ENCODE data around the gene RORC.

Gene RORC

DNA sequence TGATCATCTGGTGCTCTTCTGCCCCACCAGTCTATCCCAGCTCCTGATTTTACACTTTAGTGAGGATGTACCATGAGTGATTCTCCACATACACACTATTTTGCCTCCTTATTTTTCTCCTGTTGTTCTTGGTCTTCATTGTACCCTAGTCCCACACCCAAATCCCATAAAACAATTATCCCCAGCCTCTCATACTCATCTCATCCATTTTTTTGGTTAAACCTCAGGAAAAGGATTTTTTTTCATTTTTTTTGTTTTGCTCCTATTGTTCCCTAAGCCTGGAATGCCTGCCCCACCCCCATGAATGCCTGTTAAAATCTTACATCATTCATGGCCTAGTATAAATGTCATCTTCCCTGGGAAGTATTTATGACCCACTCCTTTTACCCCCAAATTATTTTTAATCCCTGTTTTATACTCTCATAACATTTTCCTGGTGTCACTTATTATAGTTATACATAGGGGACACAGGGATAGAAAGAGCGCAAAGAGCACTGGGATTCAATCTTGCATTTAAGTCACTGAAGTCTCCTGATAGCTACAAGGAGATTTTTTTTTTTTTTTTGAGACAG, 21.5 kb downstream of the RORC start:
- Histone ChIP-seq H3K4me3 (ENCODE audit: low read length) (no peak overlapping the region), H3K27me3 (ENCODE audit: control insufficient read depth, insufficient read depth, low read length) (no peaks in the 10 kb centered on the region), H3K9ac (ENCODE audit: low read length) (no peak overlapping the region), H3K9me3 (ENCODE audit: control insufficient read depth, low read length) (no peaks in the 10 kb centered on the region), H3K36me3 (ENCODE audit: control insufficient read depth, insufficient read depth, low read length) (no peaks in the 10 kb centered on the region), H3K4me1 (ENCODE audit: control insufficient read depth, insufficient read depth, low read length) (no peaks in the 10 kb centered on the region)

- Histone ChIP-seq H3K36me3 (ENCODE audit: control insufficient read depth, insufficient read depth, low read length) (no peaks in the 10 kb centered on the region), H3K9me3 (ENCODE audit: control insufficient read depth, low read length) (no peaks in the 10 kb centered on the region), H3K9ac (ENCODE audit: low read length) (no peak overlapping the region), H3K4me1 (ENCODE audit: control insufficient read depth, insufficient read depth, low read length) (no peaks in the 10 kb centered on the region), H3K27me3 (ENCODE audit: control insufficient read depth, insufficient read depth, low read length) (no peaks in the 10 kb centered on the region), H3K4me3 (ENCODE audit: low read length) (no peak overlapping the region)
Measured at GRCh38 chr1:151809290-151809984, 22.2 kb downstream of the RORC start.

- Histone ChIP-seq H3K36me3 (ENCODE audit: control insufficient read depth, insufficient read depth, low read length) (no peaks in the 10 kb centered on the region), H3K4me3 (ENCODE audit: low read length) (no peak overlapping the region), H3K9ac (ENCODE audit: low read length) (no peak overlapping the region), H3K4me1 (ENCODE audit: control insufficient read depth, insufficient read depth, low read length) (no peaks in the 10 kb centered on the region), H3K27me3 (ENCODE audit: control insufficient read depth, insufficient read depth, low read length) (no peaks in the 10 kb centered on the region), H3K9me3 (ENCODE audit: control insufficient read depth, low read length) (no peaks in the 10 kb centered on the region)
Measured at GRCh38 chr1:151807766-151808165, 23.8 kb downstream of the RORC start.

DNA sequence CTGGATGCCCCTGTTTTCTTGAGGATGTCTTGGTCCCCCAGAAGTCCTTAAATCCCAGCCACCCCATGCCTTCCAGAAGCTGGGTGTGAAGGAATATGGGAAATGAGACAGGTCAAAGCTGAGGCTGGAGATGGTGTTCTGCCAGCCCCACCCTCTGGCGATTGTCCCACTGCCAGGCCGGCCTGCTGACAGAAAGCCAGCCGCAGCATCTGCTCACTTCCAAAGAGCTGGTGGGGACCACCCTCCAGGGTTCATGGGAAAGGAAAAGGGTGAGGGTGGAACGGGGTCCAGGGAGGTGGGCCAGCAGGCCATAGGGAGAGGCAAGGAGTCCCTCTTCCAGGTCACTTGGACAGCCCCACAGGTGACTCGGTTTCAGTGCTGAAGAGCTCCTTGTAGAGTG, 24.5 kb downstream of the RORC start:
- Histone ChIP-seq H3K36me3 (ENCODE audit: control insufficient read depth, insufficient read depth, low read length) (no peaks in the 10 kb centered on the region), H3K4me3 (ENCODE audit: low read length) (no peak overlapping the region), H3K4me1 (ENCODE audit: control insufficient read depth, insufficient read depth, low read length) (no peaks in the 10 kb centered on the region), H3K9ac (ENCODE audit: low read length) (no peak overlapping the region), H3K9me3 (ENCODE audit: control insufficient read depth, low read length) (no peaks in the 10 kb centered on the region), H3K27me3 (ENCODE audit: control insufficient read depth, insufficient read depth, low read length) (no peaks in the 10 kb centered on the region)

GRCh38 chr1:151806170-151806569, 25.4 kb downstream of the RORC start:
- H3K9ac ChIP-seq (ENCODE audit: low read length): no peak overlapping the region
- H3K4me1 ChIP-seq (ENCODE audit: control insufficient read depth, insufficient read depth, low read length): no peaks in the 10 kb centered on the region
- no peaks in the 10 kb centered on the region for H3K36me3 ChIP-seq (ENCODE audit: control insufficient read depth, insufficient read depth, low read length)
- no peak overlapping the region for H3K4me3 ChIP-seq (ENCODE audit: low read length)
- H3K27me3 ChIP-seq (ENCODE audit: control insufficient read depth, insufficient read depth, low read length): no peaks in the 10 kb centered on the region
- H3K9me3 ChIP-seq (ENCODE audit: control insufficient read depth, low read length): no peaks in the 10 kb centered on the region

GRCh38 chr1:151805066-151805820, 26.4 kb downstream of the RORC start, which contains the start of gene LINGO4:
TSS of gene LINGO4 (minus strand) at chr1:151805419. CDS start at chr1:151802704, 2,715 bp downstream.
- H3K9me3 ChIP-seq (ENCODE audit: control insufficient read depth, low read length): no peaks in the 10 kb centered on the region
- H3K36me3 ChIP-seq (ENCODE audit: control insufficient read depth, insufficient read depth, low read length): no peaks in the 10 kb centered on the region
- no peaks in the 10 kb centered on the region for H3K27me3 ChIP-seq (ENCODE audit: control insufficient read depth, insufficient read depth, low read length)
- H3K4me3 ChIP-seq (ENCODE audit: low read length): no peak within 1 kb of the TSS
- H3K4me1 ChIP-seq (ENCODE audit: control insufficient read depth, insufficient read depth, low read length): no peaks in the 10 kb centered on the region
- H3K9ac ChIP-seq (ENCODE audit: low read length): no peak within 1 kb of the TSS

DNA sequence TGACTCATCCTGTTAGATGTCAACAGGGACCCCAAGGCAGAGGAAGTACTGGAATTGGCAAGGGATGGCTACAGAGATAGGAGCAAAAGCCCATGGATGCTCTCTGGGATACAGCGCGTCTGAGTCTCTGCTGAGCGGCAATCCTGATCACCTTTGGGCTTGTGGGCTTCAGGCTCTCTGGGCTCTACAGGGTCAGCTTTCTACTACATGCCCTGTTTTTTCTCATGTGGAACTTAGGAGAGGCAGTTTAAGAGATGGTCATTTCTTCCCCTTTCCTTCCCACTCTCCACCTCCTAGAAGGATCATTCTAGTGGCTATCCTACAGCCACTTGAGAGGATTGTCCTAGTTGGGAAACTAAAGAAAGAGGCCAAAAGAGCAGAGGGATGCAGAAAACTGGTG, 27.7 kb downstream of the RORC start:
- Histone ChIP-seq H3K9me3 (ENCODE audit: control insufficient read depth, low read length) (no peaks in the 10 kb centered on the region), H3K36me3 (ENCODE audit: control insufficient read depth, insufficient read depth, low read length) (no peaks in the 10 kb centered on the region), H3K27me3 (ENCODE audit: control insufficient read depth, insufficient read depth, low read length) (no peaks in the 10 kb centered on the region), H3K9ac (ENCODE audit: low read length) (no peak overlapping the region), H3K4me3 (ENCODE audit: low read length) (no peak overlapping the region), H3K4me1 (ENCODE audit: control insufficient read depth, insufficient read depth, low read length) (no peaks in the 10 kb centered on the region)

DNA sequence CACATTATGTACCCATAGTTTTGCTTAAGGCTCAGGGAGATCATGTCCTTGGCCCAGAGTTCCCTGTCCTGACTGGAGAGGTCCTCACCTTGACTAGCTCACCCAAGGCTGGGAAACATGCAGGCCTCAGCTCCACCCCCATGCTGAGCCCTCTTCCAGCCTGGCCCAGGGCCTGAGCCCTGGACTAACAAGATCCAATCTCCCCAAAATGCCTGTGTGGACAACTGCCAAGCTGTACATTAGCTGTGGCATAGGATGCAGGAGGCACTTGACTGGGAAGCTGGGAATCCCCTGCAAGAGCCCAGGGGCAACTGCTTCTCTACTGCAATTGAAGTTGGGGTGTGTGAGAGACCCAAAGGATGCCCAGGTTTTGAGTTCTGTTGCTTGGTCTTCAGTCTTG, 28.4 kb downstream of the RORC start:
- Histone ChIP-seq H3K9me3 (ENCODE audit: control insufficient read depth, low read length) (no peaks in the 10 kb centered on the region), H3K4me3 (ENCODE audit: low read length) (no peak overlapping the region), H3K27me3 (ENCODE audit: control insufficient read depth, insufficient read depth, low read length) (no peaks in the 10 kb centered on the region), H3K36me3 (ENCODE audit: control insufficient read depth, insufficient read depth, low read length) (no peaks in the 10 kb centered on the region), H3K4me1 (ENCODE audit: control insufficient read depth, insufficient read depth, low read length) (no peaks in the 10 kb centered on the region), H3K9ac (ENCODE audit: low read length) (no peak overlapping the region)

DNA sequence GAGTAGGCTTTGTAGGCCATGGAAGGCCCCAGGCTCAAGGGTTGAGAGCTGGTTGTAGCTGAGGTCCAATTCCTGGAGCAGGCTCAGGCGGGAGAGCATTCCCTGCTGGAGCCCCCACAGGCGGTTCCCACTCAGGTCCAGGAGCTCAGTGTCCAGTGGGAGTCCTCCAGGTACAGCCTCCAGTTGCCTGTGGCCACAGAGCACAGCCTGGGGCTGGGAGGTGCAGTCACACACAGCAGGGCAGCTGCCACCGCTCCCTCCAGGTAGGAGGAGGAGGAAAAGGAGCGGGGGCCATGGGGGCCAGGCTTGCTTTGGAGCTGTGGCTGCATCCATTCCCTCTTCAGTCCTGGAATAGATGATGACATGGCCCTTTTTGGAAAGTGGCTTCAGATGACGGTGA, 29.2 kb downstream of the RORC start:
- no peaks in the 10 kb centered on the region for H3K9me3 ChIP-seq (ENCODE audit: control insufficient read depth, low read length)
- H3K4me1 ChIP-seq (ENCODE audit: control insufficient read depth, insufficient read depth, low read length): no peaks in the 10 kb centered on the region
- no peak overlapping the region for H3K4me3 ChIP-seq (ENCODE audit: low read length)
- H3K27me3 ChIP-seq (ENCODE audit: control insufficient read depth, insufficient read depth, low read length): no peaks in the 10 kb centered on the region
- no peak overlapping the region for H3K9ac ChIP-seq (ENCODE audit: low read length)
- no peaks in the 10 kb centered on the region for H3K36me3 ChIP-seq (ENCODE audit: control insufficient read depth, insufficient read depth, low read length)

DNA sequence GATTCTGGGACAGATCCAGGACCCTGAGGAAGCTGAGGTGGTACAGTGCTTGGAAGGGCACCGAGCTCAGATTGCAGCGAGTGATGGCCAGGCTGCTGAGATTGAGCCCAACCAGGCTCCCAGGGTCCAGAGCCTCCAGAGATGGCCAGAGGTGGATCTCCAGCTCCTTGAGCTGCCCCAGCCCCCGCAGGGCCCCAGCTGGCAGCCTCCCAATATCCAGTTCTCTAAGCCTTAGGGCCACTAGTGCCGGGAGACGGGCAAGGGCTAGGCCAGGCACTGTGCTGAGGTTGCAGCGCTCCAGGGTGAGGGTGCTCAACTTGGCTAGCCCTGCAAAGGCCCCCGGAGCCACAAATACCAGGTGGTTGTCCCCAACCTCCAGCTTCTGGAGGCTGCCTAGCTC, 29.8 kb downstream of the RORC start:
- no peaks in the 10 kb centered on the region for H3K36me3 ChIP-seq (ENCODE audit: control insufficient read depth, insufficient read depth, low read length)
- H3K4me1 ChIP-seq (ENCODE audit: control insufficient read depth, insufficient read depth, low read length): no peaks in the 10 kb centered on the region
- H3K9ac ChIP-seq (ENCODE audit: low read length): no peak overlapping the region
- H3K4me3 ChIP-seq (ENCODE audit: low read length): no peak overlapping the region
- H3K9me3 ChIP-seq (ENCODE audit: control insufficient read depth, low read length): no peaks in the 10 kb centered on the region
- H3K27me3 ChIP-seq (ENCODE audit: control insufficient read depth, insufficient read depth, low read length): no peaks in the 10 kb centered on the region

DNA sequence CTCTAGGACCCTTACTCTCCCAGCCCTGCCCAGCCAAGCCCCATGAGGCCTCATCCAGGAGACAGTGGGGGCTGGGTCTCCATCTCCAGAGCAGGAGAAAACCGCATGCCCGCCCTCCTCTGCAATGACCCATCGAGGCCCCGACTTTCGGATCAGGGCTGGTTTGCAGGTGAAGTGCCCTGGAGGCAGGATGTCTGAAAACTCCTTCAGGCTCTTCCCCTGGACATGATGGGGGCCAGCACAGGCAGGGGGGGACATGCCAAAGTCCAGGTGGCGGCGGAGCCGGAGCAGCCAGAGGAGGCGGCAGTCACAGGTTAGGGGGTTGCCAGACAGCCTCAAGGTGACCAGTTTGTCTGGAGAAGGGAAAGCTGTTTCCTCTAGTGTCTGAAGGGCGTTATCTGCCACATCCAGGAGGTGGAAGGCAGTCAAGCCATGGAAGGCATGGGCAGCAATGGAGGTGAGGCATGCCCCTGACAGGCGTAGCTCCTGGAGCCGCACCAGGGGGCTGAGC, 30.2 kb downstream of the RORC start:
- Histone ChIP-seq H3K4me3 (ENCODE audit: low read length) (no peak overlapping the region), H3K36me3 (ENCODE audit: control insufficient read depth, insufficient read depth, low read length) (no peaks in the 10 kb centered on the region), H3K4me1 (ENCODE audit: control insufficient read depth, insufficient read depth, low read length) (no peaks in the 10 kb centered on the region), H3K9ac (ENCODE audit: low read length) (no peak overlapping the region), H3K9me3 (ENCODE audit: control insufficient read depth, low read length) (no peaks in the 10 kb centered on the region), H3K27me3 (ENCODE audit: control insufficient read depth, insufficient read depth, low read length) (no peaks in the 10 kb centered on the region)

DNA sequence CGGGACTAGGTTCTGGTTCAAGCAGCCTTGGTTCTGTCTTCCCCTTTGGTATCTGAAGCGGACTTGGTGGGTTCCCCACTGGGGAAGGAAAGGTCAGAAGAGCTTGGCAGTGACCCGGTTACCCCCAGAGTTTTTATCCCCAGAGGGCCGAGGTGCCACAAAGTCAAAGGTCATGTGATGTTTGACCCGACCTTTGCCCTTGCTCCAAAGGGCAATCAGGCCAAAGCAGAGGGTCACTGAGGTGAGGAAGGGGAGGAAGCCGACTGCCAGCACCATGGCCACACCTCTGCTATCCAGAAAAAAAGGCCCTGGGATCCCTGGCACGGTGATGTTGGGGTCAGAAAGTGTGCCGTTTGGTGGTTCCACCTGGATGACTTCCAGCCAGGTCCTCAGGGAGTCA, 30.8 kb downstream of the RORC start:
- Histone ChIP-seq H3K9me3 (ENCODE audit: control insufficient read depth, low read length) (no peaks in the 10 kb centered on the region), H3K27me3 (ENCODE audit: control insufficient read depth, insufficient read depth, low read length) (no peaks in the 10 kb centered on the region), H3K4me1 (ENCODE audit: control insufficient read depth, insufficient read depth, low read length) (no peaks in the 10 kb centered on the region), H3K4me3 (ENCODE audit: low read length) (no peak overlapping the region), H3K9ac (ENCODE audit: low read length) (no peak overlapping the region), H3K36me3 (ENCODE audit: control insufficient read depth, insufficient read depth, low read length) (no peaks in the 10 kb centered on the region)

All from mucosa of stomach (tissue), 1 donor.